H9 (cell line): ENCODE results near the gene ERVFRD-1. TPM values are rescaled to one million over a fixed set of nuclear protein-coding genes. Genes with fewer than 3 reads are reported as not detected.
A peak's percentile ranks its signal among the peaks of the same experiment; 100 is the strongest.

Experiments used
- DNase-seq: peaks from one replicate; pipeline ENCODE4 v3.0.0-alpha.2; 2017
- H2AFZ ChIP-seq: one replicate; pipeline ENCODE4 v1.6.1; 2013; ENCODE audit warnings: mild to moderate bottlenecking, low read length, control low read depth, moderate library complexity
- H2AK5ac ChIP-seq: 2 replicates; pipeline ENCODE4 v1.6.1; 2013; ENCODE audit warnings: low read length, control low read depth, mixed read lengths; ENCODE audit not compliant: insufficient read length
- H2BK120ac ChIP-seq: one replicate; pipeline ENCODE4 v1.6.1; 2013; ENCODE audit warnings: low read depth, mild to moderate bottlenecking, low read length, control low read depth, inconsistent platforms; ENCODE audit not compliant: poor library complexity, severe bottlenecking
- H2BK12ac ChIP-seq: 2 replicates; pipeline ENCODE4 v1.6.1; 2013; ENCODE audit warnings: low read length, control low read depth, mixed read lengths, low read depth; ENCODE audit not compliant: insufficient read length
- H2BK15ac ChIP-seq: 2 replicates; pipeline ENCODE4 v1.6.1; 2013; ENCODE audit warnings: low read depth, low read length, control low read depth
- H2BK20ac ChIP-seq: one replicate; pipeline ENCODE4 v1.6.1; 2013; ENCODE audit warnings: low read depth, mild to moderate bottlenecking, low read length, control low read depth, inconsistent platforms; ENCODE audit not compliant: poor library complexity, severe bottlenecking
- H2BK5ac ChIP-seq: 2 replicates; pipeline ENCODE4 v1.6.1; 2013; ENCODE audit warnings: low read length, control low read depth, mixed read lengths; ENCODE audit not compliant: insufficient read length
- H3K14ac ChIP-seq: 2 replicates; pipeline ENCODE4 v1.6.1; 2013; ENCODE audit warnings: low read length, control low read depth; ENCODE audit not compliant: insufficient read depth
- H3K18ac ChIP-seq: 2 replicates; pipeline ENCODE4 v1.6.1; 2013; ENCODE audit warnings: low read depth, mild to moderate bottlenecking, mixed read lengths, low read length, control low read depth; ENCODE audit not compliant: insufficient read length
- H3K23ac ChIP-seq: 2 replicates; pipeline ENCODE4 v1.6.1; 2013; ENCODE audit warnings: low read length, control low read depth, mixed read lengths, low read depth; ENCODE audit not compliant: insufficient read length
- H3K23me2 ChIP-seq: 2 replicates; pipeline ENCODE4 v1.6.1; 2013; ENCODE audit warnings: low read depth, mild to moderate bottlenecking, mixed read lengths, low read length, control low read depth; ENCODE audit not compliant: insufficient read length, poor library complexity, severe bottlenecking
- H3K27ac ChIP-seq: 2 replicates; pipeline ENCODE4 v1.5.1; 2013; ENCODE audit warnings: low read length, control low read depth, mixed read lengths, low read depth; ENCODE audit not compliant: insufficient read length
- H3K27me3 ChIP-seq: 2 replicates; pipeline ENCODE4 v1.6.1; 2013; ENCODE audit warnings: low read length, control low read depth, inconsistent platforms; ENCODE audit not compliant: insufficient read depth
- H3K4ac ChIP-seq: 2 replicates; pipeline ENCODE4 v1.6.1; 2013; ENCODE audit warnings: low read depth, mild to moderate bottlenecking, control low read depth, inconsistent platforms, low read length, moderate library complexity
- H3K4me1 ChIP-seq: 2 replicates; pipeline ENCODE4 v1.6.1; 2013; ENCODE audit warnings: low read length, control low read depth, inconsistent platforms; ENCODE audit not compliant: insufficient read depth
- H3K4me2 ChIP-seq: 2 replicates; pipeline ENCODE4 v1.6.1; 2013; ENCODE audit warnings: low read length, control low read depth, mixed read lengths; ENCODE audit not compliant: insufficient read length, insufficient read depth
- H3K56ac ChIP-seq: 2 replicates; pipeline ENCODE4 v1.6.1; 2013; ENCODE audit warnings: low read depth, mild to moderate bottlenecking, mixed read lengths, low read length, control low read depth; ENCODE audit not compliant: insufficient read length
- H3K79me1 ChIP-seq: 2 replicates; pipeline ENCODE4 v1.6.1; 2013; ENCODE audit warnings: low read depth, mild to moderate bottlenecking, moderate library complexity, low read length, control low read depth, inconsistent platforms; ENCODE audit not compliant: insufficient read depth, poor library complexity, severe bottlenecking
- H3K79me2 ChIP-seq: 2 replicates; pipeline ENCODE4 v1.6.1; 2013; ENCODE audit warnings: low read length, control low read depth, inconsistent platforms; ENCODE audit not compliant: insufficient read depth
- H3K9ac ChIP-seq: 2 replicates; pipeline ENCODE4 v1.6.1; 2013; ENCODE audit warnings: low read length, control low read depth, mixed read lengths; ENCODE audit not compliant: insufficient read length; ENCODE audit errors: extremely low read depth
- H3K9me3 ChIP-seq: one replicate; pipeline ENCODE4 v1.6.1; 2013; ENCODE audit warnings: low read depth, low read length, inconsistent platforms; ENCODE audit not compliant: control insufficient read depth
- H3T11ph ChIP-seq: one replicate; pipeline ENCODE4 v1.6.1; 2013; ENCODE audit warnings: mild to moderate bottlenecking, low read length, control low read depth, inconsistent platforms
- H4K20me1 ChIP-seq: one replicate; pipeline ENCODE4 v1.6.1; 2013; ENCODE audit not compliant: control insufficient read depth, insufficient read length, insufficient read depth
- H4K5ac ChIP-seq: 2 replicates; pipeline ENCODE4 v1.6.1; 2013; ENCODE audit warnings: low read depth, mild to moderate bottlenecking, mixed read lengths, low read length, control low read depth; ENCODE audit not compliant: insufficient read length
- H4K8ac ChIP-seq: replicated peaks from 2 replicates; pipeline ENCODE4 v1.6.1; 2013; ENCODE audit warnings: low read length, control low read depth, mixed read lengths, low read depth; ENCODE audit not compliant: insufficient read length
- H4K91ac ChIP-seq: 2 replicates; pipeline ENCODE4 v1.6.1; 2013; ENCODE audit warnings: low read depth, mild to moderate bottlenecking, moderate library complexity, mixed read lengths, low read length, control low read depth; ENCODE audit not compliant: insufficient read length
- H3K27ac Mint-ChIP-seq, 3 experiments: 2 replicates in 2 of 3; 3 replicates in 1 of 3; pipeline ENCODE4 v1.8.0; 2020 to 2021; ENCODE audit warnings: mixed read lengths in 3 of 3, mild to moderate bottlenecking in 1 of 3, moderate library complexity in 1 of 3
- H3K27me3 Mint-ChIP-seq: 2 replicates; pipeline ENCODE4 v1.8.0; 2021; ENCODE audit warnings: low read depth, mild to moderate bottlenecking, moderate library complexity, mixed read lengths
- H3K36me3 Mint-ChIP-seq, 3 experiments: 2 replicates in 2 of 3; 3 replicates in 1 of 3; pipeline ENCODE4 v1.8.0; 2020 to 2021; ENCODE audit warnings: low read depth in 3 of 3, mixed read lengths in 3 of 3; ENCODE audit not compliant: insufficient read depth in 1 of 3
- H3K4me1 Mint-ChIP-seq, 2 experiments: 2 replicates each; pipeline ENCODE4 v1.8.0; 2020; ENCODE audit warnings: mixed read lengths in 2 of 2
- H3K4me3 Mint-ChIP-seq, 2 experiments: 2 replicates in 1 of 2; 3 replicates in 1 of 2; pipeline ENCODE4 v1.8.0; 2020 to 2021; ENCODE audit warnings: mild to moderate bottlenecking in 2 of 2, mixed read lengths in 2 of 2, moderate library complexity in 1 of 2
- H3K9me3 Mint-ChIP-seq, 2 experiments: 2 replicates in 1 of 2; 3 replicates in 1 of 2; pipeline ENCODE4 v1.8.0; 2020; ENCODE audit warnings: mild to moderate bottlenecking in 2 of 2, mixed read lengths in 2 of 2, moderate library complexity in 1 of 2
- CTCF ChIP-seq: fragments of 200-600 bp; sonication (generic); conservative IDR thresholded peaks from 3 replicates; pipeline ENCODE4 v1.8.0; 2021; ENCODE audit warnings: antibody characterized with exemption, mild to moderate bottlenecking
- WGBS: extraction: QIAGEN DNeasy Blood & Tissue Kit; methylation state at CpG from one replicate; pipeline ENCODE4 v1.1.7; 2013; ENCODE audit warnings: missing lambda C conversion rate, low lambda C conversion rate, mixed read lengths; ENCODE audit not compliant: insufficient read length; ENCODE audit errors: extremely low coverage; 5-methylcytosine and 5-hydroxymethylcytosine counted together
- total RNA-seq: library from RNA; stranded (reverse); gene quantifications from 2 replicates; pipeline ENCODE4 v1.2.1, GENCODE V29; 2021

Gene ERVFRD-1
- total RNA-seq, 1 experiment from 2014 or later: not detected

GRCh38 chr6:11139051-11139960 is 27.8 kb upstream of the ERVFRD-1 start:
- Histone ChIP-seq H3K23ac (no peak overlapping the region), H2BK12ac (no peak overlapping the region), H3K14ac (no peak overlapping the region), H3T11ph (no peak overlapping the region), H2BK20ac (no peak overlapping the region), H3K4me1 (no peaks in the 10 kb centered on the region), H3K27me3 (no peaks in the 10 kb centered on the region), H2AK5ac (no peak overlapping the region), H4K8ac (no peak overlapping the region), H3K23me2 (no peaks in the 10 kb centered on the region), H2BK120ac (peak overlapping the region; percentile 6), H2BK5ac (no peak overlapping the region), H3K79me2 (no peaks in the 10 kb centered on the region), H3K9ac (no peak overlapping the region), H3K56ac (no peak overlapping the region), H3K27ac (no peak overlapping the region), H2AFZ (no peak overlapping the region), H3K4ac (no peak overlapping the region), H3K79me1 (no peaks in the 10 kb centered on the region), H3K18ac (no peak overlapping the region), H4K5ac (no peak overlapping the region), H4K91ac (no peak overlapping the region), H3K9me3 (no peaks in the 10 kb centered on the region), H2BK15ac (no peak overlapping the region), H4K20me1 (no peaks in the 10 kb centered on the region), H3K4me2 (no peak overlapping the region)
- no peak overlapping the region for H3K4me3 Mint-ChIP-seq
- no peak overlapping the region for H3K27ac Mint-ChIP-seq
- WGBS: 100% methylated on average over 1 of the region's 3 CpGs
- H3K4me1 Mint-ChIP-seq: peaks cover 13 to 17% of the 10 kb centered on the region in 2 experiments
- no peaks in the 10 kb centered on the region for H3K9me3 Mint-ChIP-seq
- no peaks in the 10 kb centered on the region; the same call in none of the 2 replicates for H3K27me3 Mint-ChIP-seq
- DNase-seq: no peak
- peaks cover 6 to 12% (median 11%) of the 10 kb centered on the region in 3 experiments; a peak in 5 of 7 replicates for H3K36me3 Mint-ChIP-seq
- no peak for TF ChIP-seq CTCF
